HFFc6 (cell line): ENCODE data around the gene TLN1. TPM values are rescaled to one million over a fixed set of nuclear protein-coding genes. Genes with fewer than 3 reads are reported as not detected.

ENCODE experiments used
- DNase-seq: peaks from one replicate; pipeline ENCODE4 v3.0.0-alpha.2; 2018
- H3K27ac Mint-ChIP-seq: 2 replicates; pipeline ENCODE4 v1.8.0; 2020; ENCODE audit warnings: mild to moderate bottlenecking, mixed read lengths
- H3K27me3 Mint-ChIP-seq: 2 replicates; pipeline ENCODE4 v1.8.0; 2021; ENCODE audit warnings: mild to moderate bottlenecking, moderate library complexity, mixed read lengths; ENCODE audit not compliant: insufficient read depth
- H3K36me3 Mint-ChIP-seq: 2 replicates; pipeline ENCODE4 v1.8.0; 2021; ENCODE audit warnings: low read depth, mixed read lengths
- H3K4me1 Mint-ChIP-seq: 2 replicates; pipeline ENCODE4 v1.8.0; 2020; ENCODE audit warnings: low read depth, mixed read lengths
- H3K4me3 Mint-ChIP-seq: 2 replicates; pipeline ENCODE4 v1.8.0; 2020; ENCODE audit warnings: mild to moderate bottlenecking, moderate library complexity, mixed read lengths
- H3K9me3 Mint-ChIP-seq: 2 replicates; pipeline ENCODE4 v1.8.0; 2020; ENCODE audit warnings: mild to moderate bottlenecking, mixed read lengths
- long read RNA-seq: library from polyadenylated mRNA; unstranded; transcript quantifications from one replicate; pipeline ENCODE4 v2.0.0, GENCODE V29; 2019
- total RNA-seq, 6 experiments: library from RNA; stranded (reverse); fragmentation: NEBNext Ultra II Directional; extraction: Animal tissue kit (Norgen Biotek cat#: 25700); gene quantifications; 2 replicates in 1 of 6; 3 replicates in 5 of 6; pipeline ENCODE4 v1.2.3, GENCODE V29; 2021
- TF ChIP-seq, protein P1 (sequence below): fragments of 200-600 bp; sonication (generic); IDR thresholded peaks from 2 replicates; pipeline ENCODE4 v1.5.0; 2021; ENCODE audit warnings: antibody characterized with exemption, mild to moderate bottlenecking

The TLN1 gene
- 100 to 1,000 TPM; 470 to 562 (median 491) TPM for total RNA-seq
- long read RNA-seq, partial matches to known transcripts = 55 of 55 reads
- long read RNA-seq, other reads (novel, unspliced or antisense) = 0 of 55 reads

DNA sequence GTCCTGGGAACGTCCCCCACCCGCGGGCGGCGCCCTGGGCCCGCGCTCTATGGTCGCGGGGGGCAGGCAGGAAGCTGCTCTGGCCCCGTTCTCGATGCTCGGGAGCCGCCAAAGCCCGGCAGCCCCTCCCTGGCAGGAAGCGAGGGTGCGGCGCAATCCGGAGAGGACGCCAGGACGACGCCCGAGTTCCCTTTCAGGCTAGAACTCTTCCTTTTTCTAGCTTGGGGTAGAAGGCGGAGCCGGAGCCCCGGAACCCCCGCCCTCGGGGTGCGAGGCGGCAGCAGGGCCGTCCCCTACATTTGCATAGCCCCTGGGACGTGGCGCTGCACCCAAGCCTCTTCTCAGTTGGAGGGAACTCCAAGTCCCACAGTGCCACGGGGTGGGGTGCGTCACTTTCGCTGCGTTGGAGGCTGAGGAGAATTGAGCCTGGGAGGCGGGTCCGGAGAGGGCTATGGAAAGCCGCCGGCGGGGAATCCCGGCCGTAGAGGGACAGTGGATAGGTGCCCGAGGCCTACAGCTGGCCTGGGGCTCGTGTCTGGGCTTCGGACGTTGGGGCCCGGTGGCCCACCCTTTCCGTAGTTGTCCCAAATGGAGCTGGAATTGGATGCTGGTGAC lies at the start of gene TLN1, which contains the start of gene CREB3:
TSS of gene TLN1 (minus strand) at position 11 of the 615 bp plus-strand sequence. CDS start 6,501 bp downstream, outside the sequence.
TSS of gene CREB3 (plus strand) at position 482 of the 615 bp plus-strand sequence. CDS start at position 589, 107 bp downstream.
- Mint-ChIP-seq H3K9me3 (no peaks in the 10 kb centered on the region), H3K27me3 (peaks cover 8% of the 10 kb centered on the region), H3K36me3 (peaks cover 43% of the 10 kb centered on the region), H3K4me1 (peaks cover 35% of the 10 kb centered on the region), H3K4me3 (no peak within 1 kb of the TSS; the same call in 1 of the 2 replicates), H3K27ac (no peak within 1 kb of the TSS)
- TF ChIP-seq, protein P1, sequence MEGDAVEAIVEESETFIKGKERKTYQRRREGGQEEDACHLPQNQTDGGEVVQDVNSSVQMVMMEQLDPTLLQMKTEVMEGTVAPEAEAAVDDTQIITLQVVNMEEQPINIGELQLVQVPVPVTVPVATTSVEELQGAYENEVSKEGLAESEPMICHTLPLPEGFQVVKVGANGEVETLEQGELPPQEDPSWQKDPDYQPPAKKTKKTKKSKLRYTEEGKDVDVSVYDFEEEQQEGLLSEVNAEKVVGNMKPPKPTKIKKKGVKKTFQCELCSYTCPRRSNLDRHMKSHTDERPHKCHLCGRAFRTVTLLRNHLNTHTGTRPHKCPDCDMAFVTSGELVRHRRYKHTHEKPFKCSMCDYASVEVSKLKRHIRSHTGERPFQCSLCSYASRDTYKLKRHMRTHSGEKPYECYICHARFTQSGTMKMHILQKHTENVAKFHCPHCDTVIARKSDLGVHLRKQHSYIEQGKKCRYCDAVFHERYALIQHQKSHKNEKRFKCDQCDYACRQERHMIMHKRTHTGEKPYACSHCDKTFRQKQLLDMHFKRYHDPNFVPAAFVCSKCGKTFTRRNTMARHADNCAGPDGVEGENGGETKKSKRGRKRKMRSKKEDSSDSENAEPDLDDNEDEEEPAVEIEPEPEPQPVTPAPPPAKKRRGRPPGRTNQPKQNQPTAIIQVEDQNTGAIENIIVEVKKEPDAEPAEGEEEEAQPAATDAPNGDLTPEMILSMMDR = 0 out of 2 replicates have a peak, but pooled peaks have one; percentile 19
- DNase-seq = peak; percentile 99

- no peak for DNase-seq
- Mint-ChIP-seq H3K36me3 (no peaks in the 10 kb centered on the region), H3K27ac (no peak overlapping the region), H3K4me3 (no peak overlapping the region), H3K27me3 (peaks cover 25% of the 10 kb centered on the region), H3K9me3 (no peaks in the 10 kb centered on the region), H3K4me1 (no peaks in the 10 kb centered on the region)
- TF ChIP-seq, protein P1 = no peak
Observed at GRCh38 chr9:35781066-35781465, 49.1 kb upstream of the TLN1 start.

GRCh38 chr9:35778496-35778895 lies 46.5 kb upstream of the TLN1 start:
- Mint-ChIP-seq H3K36me3 (no peaks in the 10 kb centered on the region), H3K4me3 (no peak overlapping the region), H3K4me1 (peaks cover 10% of the 10 kb centered on the region; the same call in 1 of the 2 replicates), H3K27me3 (peaks cover 23% of the 10 kb centered on the region), H3K9me3 (no peaks in the 10 kb centered on the region), H3K27ac (no peak overlapping the region)
- TF ChIP-seq, protein P1 = no peak
- DNase-seq = no peak

DNA sequence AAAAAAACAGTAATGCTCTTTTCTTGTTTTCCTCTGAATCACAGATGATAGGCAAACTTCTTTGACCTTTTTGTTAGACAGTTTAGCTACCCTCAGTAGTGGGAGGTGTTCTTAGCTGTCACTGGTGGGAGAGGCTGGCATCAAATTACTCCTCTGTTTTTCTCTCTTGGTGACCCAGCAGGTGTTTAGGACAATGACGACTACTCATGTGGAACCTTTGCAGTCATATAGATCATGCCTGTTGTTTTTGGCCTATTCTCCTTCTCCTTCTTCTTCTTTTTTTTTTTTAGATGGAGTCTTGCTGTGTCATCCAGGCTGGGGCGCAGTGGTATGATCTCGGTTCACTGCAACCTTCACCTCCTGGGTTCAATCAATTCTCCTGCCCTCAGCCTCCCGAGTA lies 44.0 kb upstream of the TLN1 start:
- no peak overlapping the region for H3K27ac Mint-ChIP-seq
- H3K36me3 Mint-ChIP-seq = no peaks in the 10 kb centered on the region
- no peaks in the 10 kb centered on the region for H3K9me3 Mint-ChIP-seq
- H3K27me3 Mint-ChIP-seq = peaks cover 23% of the 10 kb centered on the region
- no peak for DNase-seq
- peaks cover 10% of the 10 kb centered on the region; the same call in 1 of the 2 replicates for H3K4me1 Mint-ChIP-seq
- TF ChIP-seq, protein P1 = no peak
- no peak overlapping the region for H3K4me3 Mint-ChIP-seq

DNA sequence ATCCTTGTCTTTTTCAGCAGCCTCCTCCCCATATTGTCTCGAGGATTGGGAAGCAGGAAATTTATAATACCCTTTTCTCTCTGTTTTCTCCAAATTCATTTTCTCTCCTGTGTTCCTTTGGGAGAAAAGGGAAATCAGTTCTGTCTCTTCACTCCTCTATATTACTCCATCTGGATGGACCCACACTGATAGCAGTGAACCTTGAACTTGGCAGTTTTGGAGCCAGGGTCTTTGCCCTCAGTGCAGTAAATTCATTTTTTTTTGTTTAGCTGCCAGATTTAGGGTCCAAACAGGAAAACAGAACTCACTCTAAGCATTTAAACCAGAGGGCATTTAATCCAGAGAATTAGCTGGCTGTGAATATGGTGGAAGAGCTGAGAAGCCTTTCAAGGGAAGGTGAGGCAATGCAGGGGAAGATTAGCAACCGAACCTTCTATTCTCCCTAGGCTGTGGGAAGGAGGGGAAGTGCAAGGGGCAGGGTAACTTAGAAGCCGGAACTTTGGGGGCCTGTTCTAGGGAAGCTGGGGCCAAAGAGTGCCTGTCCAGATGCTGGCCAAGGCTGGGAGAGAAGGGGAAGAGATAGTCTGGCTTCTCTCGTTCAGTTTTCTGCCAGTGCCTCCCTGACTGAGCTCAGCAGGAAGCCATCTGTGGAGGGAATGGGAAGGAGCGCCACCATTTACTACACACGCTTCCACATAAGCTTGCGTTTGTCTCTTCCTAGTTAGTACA lies 43.1 kb upstream of the TLN1 start:
- TF ChIP-seq, protein P1 = no peak
- Mint-ChIP-seq H3K27ac (no peak overlapping the region), H3K9me3 (no peaks in the 10 kb centered on the region), H3K36me3 (no peaks in the 10 kb centered on the region), H3K27me3 (peaks cover 17% of the 10 kb centered on the region), H3K4me1 (peaks cover 10% of the 10 kb centered on the region; the same call in 1 of the 2 replicates), H3K4me3 (no peak overlapping the region)
- DNase-seq = no peak
